Thyroid gland (tissue), 4 donors: ENCODE data around the gene TMEM8B. TPM values are rescaled to one million over a fixed set of nuclear protein-coding genes. Genes with fewer than 3 reads are reported as not detected.

ENCODE experiments used
- DNase-seq, 2 donors: peaks; one replicate each; pipeline ENCODE4 v3.0.0-alpha.2; 2019
- H3K27ac ChIP-seq, 3 donors: fragments of 200-600 bp; sonication (generic); 1 replicate in 2 of 3; 2 replicates in 1 of 3; pipeline ENCODE4 v1.5.1; 2016 to 2019; ENCODE audit warnings: mild to moderate bottlenecking in 1 of 3, moderate library complexity in 1 of 3
- H3K27me3 ChIP-seq: fragments of 200-600 bp; sonication (generic); one replicate; pipeline ENCODE4 v1.5.1; 2019
- H3K36me3 ChIP-seq, 2 donors: fragments of 200-600 bp; sonication (generic); one replicate each; pipeline ENCODE4 v1.5.1; 2016 to 2019
- H3K4me1 ChIP-seq, 2 donors: fragments of 200-600 bp; sonication (generic); one replicate each; pipeline ENCODE4 v1.5.1; 2017 to 2019
- H3K4me3 ChIP-seq, 3 donors: fragments of 200-600 bp; sonication (generic); replicated peaks in 1 of 3; 1 replicate in 2 of 3; 2 replicates in 1 of 3; pipeline ENCODE4 v1.5.1; 2016; ENCODE audit warnings: mild to moderate bottlenecking in 1 of 3
- H3K9me3 ChIP-seq: fragments of 200-600 bp; sonication (generic); one replicate; pipeline ENCODE4 v1.5.1; 2017
- POLR2A ChIP-seq, 2 donors: fragments of 450-650 bp; IDR thresholded peaks; one replicate each; pipeline ENCODE4 v1.6.1; 2017; ENCODE audit warnings: antibody characterized with exemption in 2 of 2, mild to moderate bottlenecking in 2 of 2, moderate library complexity in 1 of 2
- WGBS, 2 donors: methylation state at CpG; one replicate each; pipeline ENCODE4 v1.1.5; 2017; 5-methylcytosine and 5-hydroxymethylcytosine counted together
- intact Hi-C: fragments of 100-400 bp; cut with DNase I; formaldehyde crosslinking; loops from one replicate; pipeline ENCODE4 v1.15.1; 2023
- total RNA-seq, 4 donors: library from RNA; depleted of rRNA; stranded (reverse); fragments of >200 nt; gene quantifications; one replicate each; pipeline ENCODE4 v1.2.3, GENCODE V29; 2016
- TF ChIP-seq, protein P1 (sequence below), 6 experiments: fragments of 200-600 bp in 3 of 6; fragments of 450-650 bp in 3 of 6; sonication (generic) in 3 of 6; IDR thresholded peaks; one replicate each; pipeline ENCODE4 v1.5.1; 2016 to 2019; ENCODE audit warnings: antibody characterized with exemption in 6 of 6, mild to moderate bottlenecking in 2 of 6, inconsistent platforms in 1 of 6, moderate library complexity in 1 of 6

TMEM8B gene
- total RNA-seq, 4 donors from 2014 or later: 8.5 to 17.4 (median 15.8) TPM

DNA sequence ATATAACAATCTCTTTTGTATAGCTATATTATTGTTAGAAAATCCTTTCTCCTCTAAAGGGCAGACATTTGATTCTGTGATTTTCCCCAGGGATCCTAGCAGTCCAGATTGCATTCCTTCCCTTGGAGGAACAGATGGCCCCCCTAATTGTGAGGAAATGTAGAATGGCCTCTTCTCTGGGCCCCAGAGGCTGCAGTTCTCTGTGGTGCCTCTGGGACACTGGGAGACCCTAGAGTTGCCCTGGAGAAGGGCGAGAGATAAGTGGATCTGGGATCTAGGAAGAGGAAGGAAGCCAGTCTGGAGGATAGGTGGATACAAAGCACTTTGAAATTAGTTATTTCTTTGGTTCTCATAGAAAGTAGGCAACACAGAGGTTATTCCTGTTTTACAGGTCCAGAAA lies 12.3 kb upstream of the TMEM8B start:
- H3K4me3 ChIP-seq: no peak overlapping the region
- no peaks in the 10 kb centered on the region for H3K36me3 ChIP-seq
- TF ChIP-seq, protein P1, sequence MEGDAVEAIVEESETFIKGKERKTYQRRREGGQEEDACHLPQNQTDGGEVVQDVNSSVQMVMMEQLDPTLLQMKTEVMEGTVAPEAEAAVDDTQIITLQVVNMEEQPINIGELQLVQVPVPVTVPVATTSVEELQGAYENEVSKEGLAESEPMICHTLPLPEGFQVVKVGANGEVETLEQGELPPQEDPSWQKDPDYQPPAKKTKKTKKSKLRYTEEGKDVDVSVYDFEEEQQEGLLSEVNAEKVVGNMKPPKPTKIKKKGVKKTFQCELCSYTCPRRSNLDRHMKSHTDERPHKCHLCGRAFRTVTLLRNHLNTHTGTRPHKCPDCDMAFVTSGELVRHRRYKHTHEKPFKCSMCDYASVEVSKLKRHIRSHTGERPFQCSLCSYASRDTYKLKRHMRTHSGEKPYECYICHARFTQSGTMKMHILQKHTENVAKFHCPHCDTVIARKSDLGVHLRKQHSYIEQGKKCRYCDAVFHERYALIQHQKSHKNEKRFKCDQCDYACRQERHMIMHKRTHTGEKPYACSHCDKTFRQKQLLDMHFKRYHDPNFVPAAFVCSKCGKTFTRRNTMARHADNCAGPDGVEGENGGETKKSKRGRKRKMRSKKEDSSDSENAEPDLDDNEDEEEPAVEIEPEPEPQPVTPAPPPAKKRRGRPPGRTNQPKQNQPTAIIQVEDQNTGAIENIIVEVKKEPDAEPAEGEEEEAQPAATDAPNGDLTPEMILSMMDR (IDR thresholded peaks at IDR 0.05): no peak
- TF ChIP-seq POLR2A (IDR thresholded peaks at IDR 0.05): no peak
- H3K4me1 ChIP-seq: peaks cover 17 to 24% of the 10 kb centered on the region in 2 donors
- WGBS, 2 donors: 71 to 77% methylated on average over 1 of the region's 1 CpG
- H3K9me3 ChIP-seq: no peaks in the 10 kb centered on the region
- DNase-seq: no peak
- H3K27me3 ChIP-seq: no peaks in the 10 kb centered on the region
- intact Hi-C loops: no loop called here
- no peak overlapping the region for H3K27ac ChIP-seq

DNA sequence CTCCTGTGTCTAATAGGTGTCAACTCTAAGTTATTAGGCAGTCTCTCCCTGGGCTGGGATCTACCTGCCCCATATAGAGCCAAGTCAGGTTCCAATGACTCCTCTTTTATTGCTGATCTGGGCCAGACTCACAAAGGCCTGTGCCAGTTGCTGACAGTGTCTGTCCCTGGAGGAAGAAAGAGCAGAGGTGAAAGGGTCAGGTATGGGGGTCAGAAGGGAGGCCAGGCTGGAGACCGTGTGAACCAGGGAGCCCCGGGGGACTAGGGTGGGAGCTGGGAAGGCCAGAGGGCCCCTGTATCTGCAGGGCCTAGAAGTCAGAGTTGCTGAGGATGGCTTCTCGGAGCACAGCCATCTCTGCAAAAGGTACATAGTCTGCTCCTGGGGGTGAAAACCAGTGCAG lies 10.7 kb upstream of the TMEM8B start:
- intact Hi-C loops: no loop called here
- DNase-seq: no peak
- Histone ChIP-seq H3K27me3 (no peaks in the 10 kb centered on the region), H3K27ac (no peak overlapping the region), H3K4me1 (peaks cover 8 to 11% of the 10 kb centered on the region in 2 donors), H3K9me3 (no peaks in the 10 kb centered on the region), H3K36me3 (no peaks in the 10 kb centered on the region), H3K4me3 (no peak overlapping the region)
- WGBS, 2 donors: 86 to 94% methylated on average over 3 of the region's 3 CpGs
- TF ChIP-seq POLR2A (IDR thresholded peaks at IDR 0.05): no peak
- TF ChIP-seq, protein P1 (IDR thresholded peaks at IDR 0.05): no peak

DNA sequence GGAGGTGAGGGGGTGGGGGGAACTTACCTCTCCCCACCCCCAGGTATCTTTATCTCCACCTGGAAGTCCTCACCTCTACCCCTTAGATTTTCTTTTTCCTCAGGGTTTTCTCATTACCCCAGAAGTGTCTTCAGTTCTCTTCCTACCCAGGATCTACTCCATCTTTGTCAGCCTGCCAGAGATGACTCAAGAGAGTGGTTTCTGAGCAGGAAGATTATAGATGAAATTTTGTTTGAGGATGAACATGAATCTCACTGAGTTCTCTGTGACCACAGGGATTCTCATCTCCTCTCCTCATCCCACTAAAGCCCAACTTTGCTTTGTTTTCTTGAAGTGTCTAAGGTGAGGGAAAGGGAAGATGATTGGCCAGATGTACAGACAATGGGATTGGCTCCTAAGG lies 9.0 kb upstream of the TMEM8B start:
- DNase-seq: no peak
- H3K4me3 ChIP-seq: no peak overlapping the region
- intact Hi-C loops: loop anchor here (5.0 to 10.0 kb wide), 2 partner anchors 75 to 173 kb away; partner anchors contain the start of genes GBA2 and RGP1
- no peak overlapping the region for H3K27ac ChIP-seq
- no peaks in the 10 kb centered on the region for H3K4me1 ChIP-seq
- no peaks in the 10 kb centered on the region for H3K36me3 ChIP-seq
- no peaks in the 10 kb centered on the region for H3K9me3 ChIP-seq
- no peak for TF ChIP-seq POLR2A (IDR thresholded peaks at IDR 0.05)
- TF ChIP-seq, protein P1 (IDR thresholded peaks at IDR 0.05): no peak
- H3K27me3 ChIP-seq: no peaks in the 10 kb centered on the region

DNA sequence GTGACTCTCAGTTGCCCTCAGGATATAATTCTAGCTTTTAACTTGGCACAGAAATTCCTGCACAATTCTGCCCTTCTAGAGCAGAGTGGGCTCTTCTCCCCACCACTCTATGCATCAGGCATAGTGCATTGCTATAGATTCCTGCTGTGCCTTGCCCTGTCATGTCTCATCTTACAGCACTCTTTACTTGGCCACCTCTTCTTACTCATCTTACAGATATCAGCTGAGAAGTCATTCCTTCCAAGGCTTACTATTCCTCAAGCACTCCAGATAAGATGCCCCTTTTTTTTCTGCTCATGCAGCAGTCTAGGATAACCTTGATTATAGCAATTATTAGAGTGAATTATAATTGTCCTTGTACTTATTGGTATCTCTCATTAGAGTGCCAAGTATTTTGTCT lies 6.1 kb upstream of the TMEM8B start:
- intact Hi-C loops: loop anchor here (5.0 to 10.0 kb wide), 2 partner anchors 78 to 176 kb away; partner anchors contain the start of genes GBA2 and RGP1
- Histone ChIP-seq H3K27ac (no peak overlapping the region), H3K9me3 (no peaks in the 10 kb centered on the region), H3K36me3 (no peaks in the 10 kb centered on the region), H3K4me3 (no peak overlapping the region), H3K27me3 (no peaks in the 10 kb centered on the region), H3K4me1 (no peaks in the 10 kb centered on the region)
- DNase-seq: no peak
- TF ChIP-seq POLR2A (IDR thresholded peaks at IDR 0.05): no peak
- TF ChIP-seq, protein P1 (IDR thresholded peaks at IDR 0.05): no peak

DNA sequence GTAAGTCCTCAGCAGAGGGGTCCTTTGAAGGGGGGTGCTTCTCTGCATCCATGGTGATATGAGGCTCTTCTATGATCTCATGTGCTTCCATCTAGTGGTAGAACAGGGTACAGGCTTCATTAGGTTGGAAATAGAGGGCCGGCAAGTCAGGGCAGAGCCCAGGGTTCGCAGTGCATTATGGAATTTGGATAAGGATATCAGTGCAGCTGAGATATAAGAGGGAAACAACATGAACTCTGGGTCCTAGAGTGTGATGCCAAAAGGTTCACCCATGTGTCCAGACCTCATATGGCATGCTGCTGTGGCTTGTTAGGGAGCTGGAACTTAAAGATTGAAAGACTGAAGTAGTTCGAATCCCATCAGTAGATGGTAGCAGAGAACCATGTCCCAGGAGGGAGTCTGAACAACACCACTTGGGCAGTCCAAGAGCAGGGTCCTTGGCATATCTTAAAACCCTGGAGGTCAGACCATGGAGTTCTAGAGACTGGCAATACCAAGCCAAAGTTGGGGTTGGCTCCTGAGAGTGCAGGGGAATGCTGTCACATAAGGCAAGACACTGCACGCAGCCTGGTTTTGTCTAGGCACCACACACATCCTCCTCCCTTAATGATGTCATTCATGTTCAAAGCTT lies 2.8 kb upstream of the TMEM8B start:
- no peak for TF ChIP-seq POLR2A (IDR thresholded peaks at IDR 0.05)
- TF ChIP-seq, protein P1 (IDR thresholded peaks at IDR 0.05): peak; percentile 28 to 78 (median 66)
- DNase-seq: peak; percentile 9 to 26
- H3K36me3 ChIP-seq: no peaks in the 10 kb centered on the region
- no peaks in the 10 kb centered on the region for H3K9me3 ChIP-seq
- intact Hi-C loops: loop anchor here (5.0 to 10.0 kb wide), 3 partner anchors 34 to 81 kb away; partner anchors contain the start of genes GBA2, NPR2 and RGP1
- no peak overlapping the region for H3K4me3 ChIP-seq
- no peaks in the 10 kb centered on the region for H3K27me3 ChIP-seq
- H3K4me1 ChIP-seq: peaks cover 13 to 22% of the 10 kb centered on the region in 2 donors
- 43 to 45% methylated on average over 4 of the region's 4 CpGs for WGBS, 2 donors
- no peak overlapping the region for H3K27ac ChIP-seq
